ENCODE measurements around the gene MLC1. TPM values are rescaled to one million over a fixed set of nuclear protein-coding genes. Genes with fewer than 3 reads are reported as not detected.

The MLC1 gene
- total RNA-seq, 1 donor from 2014 or later: 2.3 TPM

DNA sequence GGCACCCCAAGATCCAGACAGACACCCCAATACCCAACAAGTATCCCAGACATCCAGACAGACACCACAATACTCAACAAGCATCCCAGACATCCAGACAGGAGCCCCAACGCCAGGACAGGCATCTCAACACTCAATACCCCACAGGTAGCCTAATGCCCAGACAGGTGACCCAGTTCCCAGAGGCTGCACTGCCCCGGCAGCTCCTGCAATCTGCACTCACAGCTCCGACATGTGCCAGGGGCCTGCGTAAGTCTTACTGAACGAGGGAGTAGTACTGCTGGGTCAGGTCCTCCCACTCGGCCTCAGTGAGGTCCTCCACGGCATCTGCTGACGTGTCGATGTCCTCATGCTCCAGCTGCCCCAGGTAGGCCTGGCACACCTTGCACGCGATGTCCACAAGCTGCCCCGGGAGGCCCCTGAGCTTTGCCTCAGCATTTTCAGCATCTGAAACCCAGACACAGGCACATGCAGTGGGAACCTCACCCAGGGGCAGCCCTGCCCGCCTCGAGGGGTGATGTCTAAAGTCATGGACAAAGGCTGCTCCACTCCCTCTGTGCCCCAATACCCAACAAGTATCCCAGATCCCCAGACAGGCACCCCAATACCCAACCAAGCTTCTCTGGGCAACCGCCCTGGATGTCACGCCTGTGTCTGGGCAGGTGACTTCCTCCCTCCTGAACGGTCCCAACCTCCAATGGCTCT is 43.7 kb downstream of the MLC1 start:
- intact Hi-C loops (cut with DNase I): no loop called here
- peaks cover 14% of the 10 kb centered on the region for H3K27me3 ChIP-seq
- TF ChIP-seq CTCF (IDR thresholded peaks at IDR 0.05): no peak
- H3K4me1 ChIP-seq: no peaks in the 10 kb centered on the region
- H3K4me3 ChIP-seq: no peak overlapping the region
- H3K36me3 ChIP-seq: no peaks in the 10 kb centered on the region
- ATAC-seq: no peak
- no peaks in the 10 kb centered on the region for H3K9me3 ChIP-seq
- H3K27ac ChIP-seq: no peak overlapping the region
- DNase-seq: peak; percentile 40

- intact Hi-C loops (cut with DNase I): no loop called here
- no peaks in the 10 kb centered on the region for H3K9me3 ChIP-seq
- H3K27me3 ChIP-seq: peaks cover 8% of the 10 kb centered on the region
- H3K4me3 ChIP-seq: no peak overlapping the region
- no peaks in the 10 kb centered on the region for H3K4me1 ChIP-seq
- no peak overlapping the region for H3K27ac ChIP-seq
- DNase-seq (peak; percentile 40), ATAC-seq (no peak)
- H3K36me3 ChIP-seq: no peaks in the 10 kb centered on the region
- TF ChIP-seq CTCF (IDR thresholded peaks at IDR 0.05): no peak
Measured at GRCh38 chr22:50040717-50041116, 44.5 kb downstream of the MLC1 start.

GRCh38 chr22:50039669-50040443 is 45.4 kb downstream of the MLC1 start:
- DNase-seq (peak; percentile 34), ATAC-seq (no peak)
- Histone ChIP-seq H3K9me3 (no peaks in the 10 kb centered on the region), H3K27me3 (peaks cover 5% of the 10 kb centered on the region), H3K4me1 (no peaks in the 10 kb centered on the region), H3K27ac (no peak overlapping the region), H3K4me3 (no peak overlapping the region), H3K36me3 (no peaks in the 10 kb centered on the region)
- intact Hi-C loops (cut with DNase I): no loop called here
- TF ChIP-seq CTCF (IDR thresholded peaks at IDR 0.05): no peak

GRCh38 chr22:50035976-50036724 is 49.1 kb downstream of the MLC1 start:
- intact Hi-C loops (cut with DNase I): no loop called here
- Histone ChIP-seq H3K4me3 (no peak overlapping the region), H3K27me3 (peaks cover 8% of the 10 kb centered on the region), H3K27ac (no peak overlapping the region), H3K9me3 (no peaks in the 10 kb centered on the region), H3K4me1 (no peaks in the 10 kb centered on the region), H3K36me3 (no peaks in the 10 kb centered on the region)
- no peak for ATAC-seq
- DNase-seq: no peak
- TF ChIP-seq CTCF (IDR thresholded peaks at IDR 0.05): no peak

GRCh38 chr22:50035131-50035881 is 49.9 kb downstream of the MLC1 start:
- Histone ChIP-seq H3K9me3 (no peaks in the 10 kb centered on the region), H3K36me3 (no peaks in the 10 kb centered on the region), H3K27ac (no peak overlapping the region), H3K27me3 (peaks cover 12% of the 10 kb centered on the region), H3K4me3 (no peak overlapping the region), H3K4me1 (no peaks in the 10 kb centered on the region)
- DNase-seq (peak; percentile 62), ATAC-seq (no peak)
- intact Hi-C loops (cut with DNase I): no loop called here
- no peak for TF ChIP-seq CTCF (IDR thresholded peaks at IDR 0.05)
